IMR-90 (cell line): ENCODE measurements around the gene IL23A. TPM values are rescaled to one million over a fixed set of nuclear protein-coding genes. Genes with fewer than 3 reads are reported as not detected.

Experiments
- ATAC-seq: fragments of 200-7000 bp; cut with Tn5 transposase; 2 replicates; pipeline ENCODE4 v1.9.1; 2020; ENCODE audit warnings: low read depth, mild to moderate bottlenecking, moderate library complexity
- BruUV-seq: library from RNA; stranded (reverse); fragments of 400-500 nt; replicated peaks from 2 replicates; lab custom pipeline; 2021; lab: Mats Ljungman, UMichigan
- CTCF ChIA-PET: fragments of 300-600 bp; formaldehyde crosslinking; extraction: SDS; loops from one replicate; lab custom pipeline; 2021; ENCODE audit warnings: antibody characterized with exemption; lab: Yijun Ruan, JAX
- POLR2A ChIA-PET: fragments of 300-600 bp; sonication (Branson Sonifier 250); formaldehyde crosslinking; loops from one replicate; lab custom pipeline; 2022; ENCODE audit warnings: antibody characterized with exemption; ENCODE audit not compliant: unreplicated experiment; lab: Charles Lee
- DNase-seq: peaks from one replicate; pipeline ENCODE4 v3.0.0; 2013
- H2AFZ ChIP-seq: replicated peaks from 2 replicates; pipeline ENCODE3; 2013; ENCODE audit warnings: low read length, mild to moderate bottlenecking; ENCODE audit not compliant: poor library complexity
- H2AK5ac ChIP-seq: 2 replicates; pipeline ENCODE4 v1.6.1; 2013; ENCODE audit warnings: low read depth, low read length, inconsistent platforms
- H2AK9ac ChIP-seq: replicated peaks from 2 replicates; pipeline ENCODE3; 2013; ENCODE audit warnings: mild to moderate bottlenecking, low read depth, low read length, moderate library complexity; ENCODE audit not compliant: poor library complexity
- H2BK120ac ChIP-seq: 2 replicates; pipeline ENCODE4 v1.6.1; 2013; ENCODE audit warnings: low read depth, low read length, inconsistent platforms
- H2BK15ac ChIP-seq: 3 replicates; pipeline ENCODE4 v1.6.1; 2013; ENCODE audit warnings: low read depth, low read length, inconsistent platforms
- H2BK20ac ChIP-seq: 2 replicates; pipeline ENCODE4 v1.6.1; 2013; ENCODE audit warnings: low read depth, mild to moderate bottlenecking, inconsistent platforms, low read length, moderate library complexity
- H2BK5ac ChIP-seq: 2 replicates; pipeline ENCODE4 v1.6.1; 2013; ENCODE audit warnings: mild to moderate bottlenecking, low read depth, low read length, inconsistent platforms; ENCODE audit not compliant: poor library complexity, severe bottlenecking
- H3K14ac ChIP-seq: replicated peaks from 2 replicates; pipeline ENCODE4 v1.6.1; 2013; ENCODE audit warnings: low read depth, low read length, inconsistent platforms
- H3K18ac ChIP-seq: 2 replicates; pipeline ENCODE4 v1.6.1; 2013; ENCODE audit warnings: low read depth, low read length, control low read depth
- H3K23ac ChIP-seq: 2 replicates; pipeline ENCODE4 v1.6.1; 2013; ENCODE audit warnings: low read depth, low read length, inconsistent platforms
- H3K27ac ChIP-seq: 2 replicates; pipeline ENCODE4 v1.5.1; 2013; ENCODE audit warnings: mild to moderate bottlenecking, control low read depth, low read length; ENCODE audit not compliant: insufficient read depth
- H3K27me3 ChIP-seq: 2 replicates; pipeline ENCODE4 v1.6.1; 2013; ENCODE audit warnings: low read length; ENCODE audit not compliant: control insufficient read depth, insufficient read depth
- H3K36me3 ChIP-seq: 2 replicates; pipeline ENCODE4 v1.6.1; 2013; ENCODE audit warnings: low read length, mixed read lengths; ENCODE audit not compliant: control insufficient read depth, insufficient read depth
- H3K4ac ChIP-seq: 2 replicates; pipeline ENCODE4 v1.6.1; 2013; ENCODE audit warnings: low read depth, low read length, inconsistent platforms
- H3K4me1 ChIP-seq: 2 replicates; pipeline ENCODE4 v1.6.1; 2013; ENCODE audit warnings: low read length, mixed read lengths; ENCODE audit not compliant: control insufficient read depth, insufficient read depth
- H3K4me2 ChIP-seq: 2 replicates; pipeline ENCODE4 v1.6.1; 2013; ENCODE audit warnings: low read depth, mild to moderate bottlenecking, control low read depth, low read length, moderate library complexity
- H3K4me3 ChIP-seq: 2 replicates; pipeline ENCODE4 v1.5.1; 2013; ENCODE audit warnings: low read depth, mild to moderate bottlenecking, control low read depth, low read length, moderate library complexity; ENCODE audit not compliant: insufficient read depth
- H3K56ac ChIP-seq: 2 replicates; pipeline ENCODE4 v1.6.1; 2013; ENCODE audit warnings: low read length, inconsistent platforms; ENCODE audit not compliant: insufficient read depth; ENCODE audit errors: extremely low read depth
- H3K79me1 ChIP-seq, 2 experiments: 2 replicates each; pipeline ENCODE4 v1.6.1; 2013; ENCODE audit warnings: low read length in 2 of 2, inconsistent platforms in 1 of 2, low read depth in 1 of 2
- H3K9ac ChIP-seq: 2 replicates; pipeline ENCODE4 v1.6.1; 2013; ENCODE audit warnings: low read depth, low read length, control low read depth
- H3K9me1 ChIP-seq: 2 replicates; pipeline ENCODE4 v1.6.1; 2013; ENCODE audit warnings: low read length, inconsistent platforms; ENCODE audit not compliant: insufficient read depth
- H3K9me3 ChIP-seq: 2 replicates; pipeline ENCODE4 v1.6.1; 2013; ENCODE audit warnings: low read length; ENCODE audit not compliant: control insufficient read depth, insufficient read depth
- H4K20me1 ChIP-seq: 2 replicates; pipeline ENCODE4 v1.6.1; 2013; ENCODE audit warnings: low read length, inconsistent platforms; ENCODE audit not compliant: insufficient read depth
- H4K5ac ChIP-seq: 2 replicates; pipeline ENCODE4 v1.6.1; 2013; ENCODE audit warnings: mild to moderate bottlenecking, low read depth, low read length, control low read depth
- H4K8ac ChIP-seq, 2 experiments: 2 replicates each; pipeline ENCODE4 v1.6.1; 2013; ENCODE audit warnings: low read depth in 2 of 2, low read length in 2 of 2, control low read depth in 1 of 2, inconsistent platforms in 1 of 2
- H4K91ac ChIP-seq: 2 replicates; pipeline ENCODE4 v1.6.1; 2013; ENCODE audit warnings: low read depth, low read length, inconsistent platforms; ENCODE audit not compliant: insufficient read depth
- RAD21 ChIP-seq: IDR thresholded peaks from 2 replicates; pipeline ENCODE4 v1.6.1; 2012; ENCODE audit warnings: low read length, improper control_type of control experiment
- RFX5 ChIP-seq: IDR thresholded peaks from 2 replicates; pipeline ENCODE4 v1.8.0; 2012; ENCODE audit warnings: low read depth, mild to moderate bottlenecking, low read length, moderate library complexity
- WGBS, 2 experiments: methylation state at CpG; one replicate each; pipeline versions ENCODE4 v1.1.5 to v1.1.7; 2013; ENCODE audit warnings: missing lambda C conversion rate in 2 of 2; ENCODE audit not compliant: insufficient read length in 1 of 2; ENCODE audit errors: extremely low coverage in 2 of 2; 5-methylcytosine and 5-hydroxymethylcytosine counted together
- dilution Hi-C: fragments of 300-500 bp; cut with HindIII; formaldehyde crosslinking; loops from one replicate; pipeline ENCODE4 v1.14.3; 2018; ENCODE audit warnings: low sequenced_read_pairs; ENCODE audit not compliant: unreplicated experiment
- in situ Hi-C: fragments of 300-500 bp; cut with MboI; formaldehyde crosslinking; loops from 3 replicates; pipeline ENCODE4 v1.14.3; 2019; ENCODE audit warnings: low sequenced_read_pairs, inconsistent platforms, mixed read lengths
- intact Hi-C: fragments of 100-400 bp; cut with micrococcal nuclease; formaldehyde crosslinking; loops from 2 replicates; pipeline ENCODE4 v1.10.0; 2022
- polyA plus RNA-seq, 3 experiments: library from polyadenylated mRNA; depleted of rRNA; stranded (reverse); fragments of >200 nt; gene quantifications; 2 replicates each; pipeline ENCODE4 v1.2.3, GENCODE V29; 2012; ENCODE audit warnings: low replicate concordance in 1 of 3
- total RNA-seq: library from RNA; depleted of rRNA; stranded (reverse); fragments of >200 nt; gene quantifications from 2 replicates; pipeline ENCODE4 v1.2.3, GENCODE V29; 2012

The IL23A gene
- total and polyA plus RNA-seq, 2 of the 4 experiments (the other 2 are of a cell fraction) = 0.55 TPM; not detected in 1

DNA sequence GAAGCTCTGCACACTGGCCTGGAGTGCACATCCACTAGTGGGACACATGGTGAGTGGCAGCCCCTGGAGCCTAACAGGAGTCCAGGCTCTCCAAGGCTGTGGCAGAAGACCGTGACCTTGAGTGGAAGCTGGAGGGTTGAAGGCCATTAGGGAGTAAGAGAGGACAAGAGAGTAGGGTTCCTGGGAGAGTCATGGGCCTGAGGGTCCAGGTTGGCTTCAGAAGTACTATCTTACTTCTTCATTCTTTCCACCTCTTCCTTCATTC is 406 bp downstream of the IL23A start:
- peaks cover 0 to 11% of the 10 kb centered on the region in 2 experiments; a peak in 2 of 4 replicates for H3K79me1 ChIP-seq
- no peak for DNase-seq
- H2AK9ac ChIP-seq = no peak overlapping the region
- H2AFZ ChIP-seq = no peak overlapping the region
- no peak overlapping the region for H3K9ac ChIP-seq
- in situ Hi-C loops (no loop called here), dilution Hi-C loops (no loop called here), intact Hi-C loops (no loop called here)
- H4K91ac ChIP-seq = no peak overlapping the region
- H3K56ac ChIP-seq = no peak overlapping the region
- no peak overlapping the region for H3K18ac ChIP-seq
- ATAC-seq = no peak
- POLR2A ChIA-PET = no interaction called here
- CTCF ChIA-PET = no interaction called here
- no peak overlapping the region for H4K5ac ChIP-seq
- H3K4me2 ChIP-seq = no peak overlapping the region
- no peak overlapping the region for H3K4me3 ChIP-seq
- H3K9me3 ChIP-seq = no peaks in the 10 kb centered on the region
- peaks cover 5% of the 10 kb centered on the region; the same call in 1 of the 2 replicates for H3K9me1 ChIP-seq
- no peaks in the 10 kb centered on the region for H3K27me3 ChIP-seq
- no peaks in the 10 kb centered on the region for H3K4me1 ChIP-seq
- no peak overlapping the region for H2BK15ac ChIP-seq
- H2AK5ac ChIP-seq = no peak overlapping the region; the same call in 1 of the 2 replicates
- no peak overlapping the region for H4K8ac ChIP-seq
- H4K20me1 ChIP-seq = no peaks in the 10 kb centered on the region
- TF ChIP-seq RAD21 (no peak), RFX5 (no peak)
- BruUV-seq = no TSS peak
- no peak overlapping the region for H2BK20ac ChIP-seq
- no peak overlapping the region for H3K4ac ChIP-seq
- no peak overlapping the region for H3K23ac ChIP-seq
- WGBS, 2 experiments = no CpG with 5 or more reads among the region's 1 CpG
- no peak overlapping the region for H3K14ac ChIP-seq
- H3K36me3 ChIP-seq = peaks cover 25% of the 10 kb centered on the region
- H2BK5ac ChIP-seq = no peak overlapping the region
- H3K27ac ChIP-seq = no peak overlapping the region
- H2BK120ac ChIP-seq = no peak overlapping the region
